ENCODE data around the gene PLPPR3.

The PLPPR3 gene

GRCh38 chr19:867301-867793 lies 45.6 kb upstream of the PLPPR3 start:
- peak overlapping the region; percentile 71 for H3K27ac ChIP-seq
- TF ChIP-seq ZFX (IDR thresholded peaks at IDR 0.05; ENCODE audit: borderline replicate concordance): no peak
- no peak for TF ChIP-seq CTCF (IDR thresholded peaks at IDR 0.05)

- H3K27ac ChIP-seq: peak overlapping the region; percentile 71; the same call in 1 of the 2 replicates
- TF ChIP-seq CTCF (IDR thresholded peaks at IDR 0.05) (no peak), ZFX (IDR thresholded peaks at IDR 0.05; ENCODE audit: borderline replicate concordance) (no peak)
Observed at GRCh38 chr19:866769-867300, 45.1 kb upstream of the PLPPR3 start.

GRCh38 chr19:863315-863620 lies 41.5 kb upstream of the PLPPR3 start:
- TF ChIP-seq CTCF (IDR thresholded peaks at IDR 0.05): no peak
- TF ChIP-seq ZFX (IDR thresholded peaks at IDR 0.05; ENCODE audit: borderline replicate concordance): no peak
- H3K27ac ChIP-seq: peak overlapping the region; percentile 88

- TF ChIP-seq ZFX (IDR thresholded peaks at IDR 0.05; ENCODE audit: borderline replicate concordance) (no peak), CTCF (IDR thresholded peaks at IDR 0.05) (no peak)
- peak overlapping the region; percentile 88 for H3K27ac ChIP-seq
Observed at GRCh38 chr19:862581-863314, 41.0 kb upstream of the PLPPR3 start.

GRCh38 chr19:861756-862580 lies 40.2 kb upstream of the PLPPR3 start:
- H3K27ac ChIP-seq: peak overlapping the region; percentile 88
- TF ChIP-seq CTCF (IDR thresholded peaks at IDR 0.05) (peak; percentile 71), ZFX (IDR thresholded peaks at IDR 0.05; ENCODE audit: borderline replicate concordance) (no peak)

GRCh38 chr19:861141-861755 lies 39.5 kb upstream of the PLPPR3 start:
- TF ChIP-seq CTCF (IDR thresholded peaks at IDR 0.05): no peak
- no peak for TF ChIP-seq ZFX (IDR thresholded peaks at IDR 0.05; ENCODE audit: borderline replicate concordance)
- H3K27ac ChIP-seq: peak overlapping the region; percentile 88

All from 22Rv1 (cell line).